ENCODE results near the gene ASCL5.

Gene ASCL5

DNA sequence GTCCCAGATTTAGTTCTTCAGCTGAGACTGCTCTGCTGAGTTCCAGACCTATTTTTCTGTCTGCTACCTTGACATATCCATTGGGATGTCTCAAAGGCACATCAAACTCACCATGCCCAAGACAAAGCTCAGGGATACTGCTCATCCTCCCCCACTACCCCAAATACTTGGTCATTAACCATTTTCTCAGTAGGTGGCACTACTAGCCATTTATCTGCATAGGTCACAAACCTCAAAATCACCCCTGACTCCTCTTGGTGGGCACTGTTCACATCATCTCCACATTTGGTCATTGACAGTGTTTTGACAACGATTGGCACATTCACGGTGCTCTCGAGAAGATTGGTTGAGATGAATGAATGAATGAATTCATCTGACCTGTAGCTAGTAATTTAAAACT, 46.8 kb downstream of the ASCL5 start:
- no peak for DNase-seq

DNA sequence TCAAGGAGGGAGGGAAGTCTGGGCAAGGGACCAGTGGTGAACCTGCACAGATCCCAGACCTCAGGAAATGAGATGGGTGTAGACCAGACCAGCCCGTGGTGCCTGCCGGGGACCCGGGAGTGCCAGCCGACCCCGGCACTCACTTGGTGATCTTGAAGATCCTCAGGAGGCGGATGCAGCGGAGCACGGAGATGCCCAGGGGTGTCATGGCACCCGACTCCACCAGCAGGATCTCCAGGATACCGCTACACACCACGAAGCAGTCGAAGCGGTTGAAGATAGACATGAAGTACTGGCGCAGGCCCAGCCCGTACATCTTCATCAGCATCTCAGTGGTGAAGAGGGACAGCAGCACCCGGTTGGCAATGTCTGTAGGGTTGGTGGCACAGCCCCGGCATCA, 49.2 kb downstream of the ASCL5 start:
- DNase-seq = no peak

- no peak for DNase-seq
These were observed 49.9 kb downstream of the ASCL5 start for GRCh38 chr1:201077116-201077515.

DNA sequence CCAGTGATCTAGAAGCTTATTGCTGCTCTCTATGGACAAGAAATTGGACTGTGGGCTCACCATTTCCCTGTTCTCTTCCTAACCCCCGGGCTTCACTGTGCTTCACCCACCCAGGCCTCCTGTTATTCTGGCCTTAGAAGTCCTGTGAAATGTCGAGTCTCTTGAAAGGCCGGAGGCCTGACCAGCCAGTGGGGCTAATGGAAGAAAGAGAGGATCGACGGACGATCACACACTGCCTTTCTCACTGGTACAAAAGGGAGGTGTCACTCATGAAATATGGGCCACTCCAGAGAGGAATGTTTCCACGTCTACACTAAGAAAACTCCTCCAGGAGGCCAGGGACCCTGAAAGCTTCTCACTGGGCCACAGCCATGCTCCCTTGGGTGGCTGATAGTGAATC, 50.9 kb downstream of the ASCL5 start:
- no peak for DNase-seq

- DNase-seq = no peak
These were observed 53.0 kb downstream of the ASCL5 start for GRCh38 chr1:201074018-201074417.

DNA sequence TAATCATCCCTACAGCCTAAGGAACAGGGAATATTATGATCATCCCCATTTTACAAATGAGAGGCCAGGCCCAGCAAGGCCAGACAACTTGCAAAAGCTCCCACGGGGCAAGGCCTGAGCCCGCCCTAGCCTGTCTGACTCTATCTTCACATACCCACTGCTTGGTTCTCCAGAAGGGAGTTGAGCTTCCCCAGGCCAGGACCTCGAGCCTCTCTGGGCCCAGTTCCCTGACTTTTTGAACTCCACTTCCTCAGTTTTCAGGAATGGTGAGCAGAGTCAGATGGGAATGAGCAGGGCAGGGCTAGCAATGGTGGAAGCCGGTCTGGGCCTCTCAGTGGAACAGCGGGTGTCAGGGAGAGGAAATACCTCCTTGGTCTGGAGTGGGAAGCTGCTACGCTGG, 54.1 kb downstream of the ASCL5 start:
- DNase-seq = no peak

DNA sequence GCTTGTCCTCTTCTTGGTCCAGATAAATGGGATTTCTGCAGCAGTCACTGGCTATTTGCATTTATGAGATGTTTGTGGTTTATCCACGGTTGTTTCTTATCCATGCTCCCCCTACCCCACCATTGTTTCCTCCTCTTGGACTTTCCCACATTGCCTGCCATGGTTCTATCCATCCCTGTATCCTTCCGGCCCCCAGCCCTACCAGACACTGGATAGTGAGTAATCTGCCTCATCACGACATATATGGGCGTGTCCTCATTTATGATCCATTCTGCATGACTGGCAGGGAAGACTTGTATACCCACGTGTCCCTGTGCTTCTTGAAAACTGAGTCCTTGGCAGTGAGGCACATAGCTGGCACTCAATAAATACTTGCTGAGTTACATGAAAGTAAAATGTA, 54.8 kb downstream of the ASCL5 start:
- DNase-seq = no peak

DNA sequence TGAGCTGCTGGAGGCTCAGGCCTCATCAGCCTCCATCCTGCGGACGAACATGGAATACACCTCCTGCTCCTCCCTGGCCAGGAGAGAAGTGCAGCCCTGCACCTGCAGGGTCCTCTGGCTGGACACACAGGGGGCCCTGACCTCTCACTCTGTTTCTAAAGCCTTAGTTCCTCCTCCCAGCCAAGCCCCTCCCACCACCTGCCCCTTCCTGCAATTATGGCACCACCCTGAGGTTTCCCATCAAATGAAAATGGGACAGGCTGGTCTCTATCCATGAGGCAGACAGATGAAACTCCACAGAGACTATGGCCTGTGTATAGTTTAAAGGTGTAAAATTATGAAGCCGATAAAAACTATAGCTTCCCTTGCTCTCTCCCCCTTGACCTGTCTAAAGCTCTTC, 57.3 kb downstream of the ASCL5 start:
- no peak for DNase-seq

DNA sequence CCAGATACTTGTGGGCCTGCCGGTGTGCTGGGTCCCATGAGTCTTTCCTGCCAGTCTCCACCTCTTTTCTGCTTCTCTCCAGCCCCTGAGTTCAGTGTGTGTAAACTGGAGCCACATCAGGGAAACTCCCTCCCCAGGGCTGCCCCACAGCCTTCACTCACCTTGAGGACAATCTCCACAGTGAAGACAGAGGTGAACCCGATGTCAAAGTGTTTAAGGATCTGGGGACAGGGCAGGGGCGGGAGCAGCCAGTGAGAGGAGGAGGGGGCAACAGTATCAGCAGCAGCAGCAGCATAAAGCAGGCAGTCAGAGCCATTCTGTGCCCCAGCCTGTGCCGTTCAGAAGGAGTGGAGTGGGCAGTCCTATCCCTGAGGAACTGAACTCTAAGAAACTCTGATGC, 58.0 kb downstream of the ASCL5 start:
- no peak for DNase-seq

DNA sequence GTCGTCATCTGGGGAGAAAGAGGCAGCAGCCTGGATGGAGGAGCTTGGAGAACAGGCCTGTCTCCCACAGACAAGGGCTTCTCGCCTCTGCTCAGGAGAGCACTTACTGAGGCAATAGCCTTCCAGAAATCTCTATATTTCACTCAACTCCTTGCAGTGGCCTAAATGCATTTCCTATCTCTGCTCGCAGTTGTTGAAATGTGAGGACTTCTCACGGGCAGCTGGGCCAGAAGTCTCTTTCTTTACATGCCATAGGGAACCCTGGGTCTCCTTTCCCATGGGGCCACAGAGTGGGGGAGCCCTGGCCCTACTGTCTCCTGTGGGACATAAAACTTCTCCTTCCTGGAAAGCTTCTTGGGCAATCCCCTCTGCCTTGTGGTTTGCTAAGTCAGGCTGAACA, 60.0 kb downstream of the ASCL5 start:
- no peak for DNase-seq

DNA sequence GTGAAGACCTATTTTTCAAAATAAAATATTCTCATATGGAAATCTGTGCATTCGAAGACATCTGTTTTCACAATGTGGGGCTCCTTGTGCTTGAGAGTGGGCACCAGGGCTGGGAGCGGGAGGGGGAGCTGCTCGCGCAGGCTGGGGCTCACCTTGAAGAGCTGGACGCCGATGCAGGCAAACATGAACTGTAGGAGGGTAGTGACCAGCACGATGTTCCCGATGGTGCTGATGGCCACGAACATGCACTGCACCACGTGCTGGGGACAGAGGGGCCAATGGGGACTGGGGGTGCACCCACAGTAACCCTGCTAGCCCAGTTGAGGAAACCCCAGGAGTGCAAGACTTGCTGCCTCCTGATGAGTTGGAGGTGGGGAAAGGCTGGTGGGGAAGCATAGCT, 61.3 kb downstream of the ASCL5 start:
- DNase-seq = no peak

GRCh38 chr1:201064806-201065205, 62.2 kb downstream of the ASCL5 start:
- no peak for DNase-seq

Measured in SHP77 treated with DMSO at 0.1 percent for 48 hours (cell line).